Measurements from ENCODE around the gene MYO1D.
A peak's percentile ranks its signal among the peaks of the same experiment; 100 is the strongest.
"Not testable (repeated sequence)": the region's sequence is repeated elsewhere in the genome, so short reads cannot be mapped to it uniquely, and the experiment has no call there.

MYO1D gene

DNA sequence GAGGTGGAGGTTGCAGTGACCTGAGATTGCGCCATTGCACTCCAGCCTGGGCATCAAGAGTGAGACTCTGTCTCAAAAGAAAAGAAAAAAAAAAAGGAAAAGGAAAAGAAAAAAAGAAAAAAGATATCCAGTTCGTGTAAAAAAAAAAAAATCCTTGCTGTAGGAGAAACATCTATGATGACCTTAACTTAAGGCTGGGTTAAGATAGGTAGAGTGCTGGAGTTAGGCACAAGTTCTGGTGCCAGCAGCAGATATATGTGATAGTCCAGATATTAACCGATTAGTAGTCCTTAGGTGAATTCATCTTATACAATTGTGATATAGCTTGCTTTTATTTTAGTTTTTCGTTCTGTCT, 415.4 kb downstream of the MYO1D start:
- DNase-seq (ENCODE audit: low spot score) = no peak

DNA sequence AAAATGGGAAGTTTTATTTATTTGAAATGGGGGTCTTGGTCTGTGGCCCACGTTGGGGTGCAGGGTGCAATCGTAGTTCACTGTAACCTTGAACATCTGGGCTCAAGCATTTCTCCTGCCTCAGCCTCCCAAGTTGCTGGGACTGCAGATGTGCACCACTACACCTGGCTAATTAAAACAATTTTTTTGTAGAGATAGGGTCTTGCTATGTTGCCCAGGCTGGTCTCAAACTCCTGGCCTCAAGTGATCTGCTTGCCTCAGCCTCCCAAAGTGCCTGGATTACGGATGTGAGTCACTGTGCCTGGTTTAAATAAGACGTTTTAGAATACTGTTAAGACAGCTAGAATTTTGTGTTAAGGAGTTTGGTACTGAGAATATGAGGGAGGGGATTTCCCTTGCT, 416.9 kb downstream of the MYO1D start:
- DNase-seq (ENCODE audit: low spot score) = no peak

DNA sequence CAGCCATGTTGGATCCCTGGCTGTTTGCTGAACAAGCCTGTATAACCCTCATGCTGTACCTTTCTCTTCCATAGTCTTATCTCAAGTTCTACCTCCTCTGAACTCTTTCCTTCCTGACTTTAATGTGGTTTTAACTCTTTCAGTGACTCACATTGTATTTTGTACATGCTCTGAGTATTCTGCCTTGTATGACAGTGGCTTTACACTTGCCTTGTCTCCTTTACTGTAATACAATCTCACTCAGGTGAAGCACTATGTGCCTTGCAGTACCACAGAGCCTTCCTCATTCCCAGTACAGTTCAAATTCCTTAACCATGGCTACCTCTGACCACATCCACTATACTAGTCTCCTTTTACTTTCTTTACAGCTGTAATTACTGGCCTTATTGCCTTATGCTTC, 418.6 kb downstream of the MYO1D start:
- DNase-seq (ENCODE audit: low spot score) = no peak

DNA sequence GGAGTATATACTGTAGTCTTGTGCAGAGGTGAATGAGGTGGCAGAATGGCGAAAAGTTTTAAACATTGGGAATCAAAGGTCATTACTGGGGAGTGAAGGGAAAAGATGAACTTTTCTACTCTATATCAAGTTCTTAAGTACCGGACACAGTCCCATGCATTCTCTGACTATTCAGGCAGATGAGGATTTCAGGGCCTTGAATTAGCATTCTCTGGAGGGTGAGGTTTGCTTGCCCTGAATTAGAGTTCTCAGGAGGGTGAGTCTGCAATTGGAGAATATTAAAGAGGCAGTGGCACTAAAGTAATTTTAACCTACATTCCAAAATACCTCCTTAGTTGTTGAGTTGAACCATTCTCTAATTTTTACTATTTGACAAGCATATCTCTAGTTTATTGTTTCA, 423.6 kb downstream of the MYO1D start:
- DNase-seq (ENCODE audit: low spot score) = no peak

DNA sequence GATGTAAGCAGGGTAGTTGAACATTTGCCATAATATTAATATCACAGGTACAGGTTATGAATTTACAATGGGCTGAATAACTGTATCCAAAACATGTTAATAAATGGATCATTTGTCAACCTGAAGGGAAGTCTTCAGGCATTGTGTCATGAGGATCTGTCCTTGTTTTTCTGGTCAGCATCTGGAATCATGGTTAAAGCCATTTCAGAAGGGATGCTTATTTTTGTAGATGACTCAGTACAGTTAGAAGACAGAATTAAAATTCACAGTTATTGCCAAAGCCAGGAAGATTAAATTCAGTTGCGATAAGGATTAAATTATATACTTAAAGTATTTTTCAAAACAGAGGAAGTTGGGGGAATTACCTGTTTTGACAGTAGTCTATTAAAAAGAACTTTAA, 424.6 kb downstream of the MYO1D start:
- no peak for DNase-seq (ENCODE audit: low spot score)

DNA sequence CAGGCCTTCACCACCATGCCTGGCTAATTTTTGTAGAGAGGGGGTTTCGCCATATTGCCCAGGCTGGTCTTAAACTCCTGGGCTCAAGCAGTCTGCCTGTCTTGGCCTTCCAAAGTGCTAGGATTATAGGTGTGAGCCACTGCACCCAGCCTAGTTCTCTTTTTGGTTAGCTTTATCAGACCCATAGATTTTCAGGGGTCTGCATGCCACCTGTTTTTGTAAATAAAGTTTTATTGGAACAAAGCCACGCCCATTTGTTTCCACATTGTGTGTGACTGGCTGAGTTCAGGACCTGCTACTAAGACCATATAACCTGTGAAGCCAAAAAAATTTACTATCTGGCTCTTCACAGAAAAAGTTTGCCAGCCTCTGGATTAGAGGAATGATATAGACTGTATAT, 425.0 kb downstream of the MYO1D start:
- no peak for DNase-seq (ENCODE audit: low spot score)

DNA sequence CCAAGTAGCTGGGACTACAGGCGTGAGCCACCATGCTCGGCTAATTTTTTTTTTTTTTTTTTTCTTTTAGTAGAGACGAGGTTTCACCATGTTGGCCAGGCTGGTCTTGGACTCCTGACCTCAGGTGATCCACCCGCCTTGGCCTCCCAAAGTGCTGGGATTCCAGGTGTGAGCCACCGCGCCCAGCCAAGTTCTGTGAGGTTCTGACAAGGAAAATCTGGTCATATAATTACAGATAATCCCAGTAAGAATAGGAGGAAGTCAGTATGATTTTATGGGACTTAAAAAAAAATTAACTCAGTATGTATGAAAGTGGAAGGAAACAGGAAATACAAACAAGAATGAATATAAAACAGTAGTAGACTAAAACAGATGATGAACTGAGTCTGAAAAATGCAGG, 426.5 kb downstream of the MYO1D start:
- DNase-seq (ENCODE audit: low spot score) = not testable (repeated sequence)

DNA sequence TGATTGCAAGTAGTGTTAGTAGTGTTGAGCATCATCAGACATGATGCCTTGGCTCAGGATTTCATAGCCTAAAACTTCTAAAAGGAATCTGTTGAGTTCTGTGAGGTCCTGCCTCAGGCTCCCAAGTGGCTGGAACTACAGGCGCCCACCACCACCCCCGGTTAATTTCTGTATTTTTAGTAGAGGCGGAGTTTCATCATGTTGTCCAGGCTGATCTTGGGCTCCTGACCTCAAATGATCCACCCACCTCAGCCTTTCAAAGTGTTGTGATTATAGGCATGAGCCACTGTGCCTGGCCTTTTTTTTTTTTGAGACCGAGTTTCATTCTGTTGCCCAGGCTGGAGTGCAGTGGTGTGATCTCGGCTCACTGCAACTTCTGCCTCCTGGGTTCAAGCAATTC, 427.0 kb downstream of the MYO1D start:
- DNase-seq (ENCODE audit: low spot score) = no peak

DNA sequence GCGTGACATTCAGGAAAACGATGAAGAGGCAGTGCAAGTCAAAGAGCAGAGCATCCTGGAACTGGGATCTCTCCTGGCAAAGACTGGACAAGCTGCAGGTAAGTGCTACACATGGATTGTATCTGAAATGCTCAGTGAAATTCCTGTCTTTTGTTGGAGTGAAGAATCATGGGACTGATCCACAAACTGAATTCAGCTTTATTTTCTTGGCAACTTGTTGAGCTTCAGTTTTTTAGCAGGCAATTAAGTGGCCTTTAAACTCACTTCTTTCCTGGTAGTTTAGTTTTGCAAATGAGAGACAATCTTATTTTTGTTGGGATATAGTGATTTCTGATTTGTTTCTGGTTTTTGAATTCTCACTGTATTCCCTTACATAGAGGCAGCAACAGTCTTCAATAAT, 430.0 kb downstream of the MYO1D start:
- DNase-seq (ENCODE audit: low spot score) = no peak

DNA sequence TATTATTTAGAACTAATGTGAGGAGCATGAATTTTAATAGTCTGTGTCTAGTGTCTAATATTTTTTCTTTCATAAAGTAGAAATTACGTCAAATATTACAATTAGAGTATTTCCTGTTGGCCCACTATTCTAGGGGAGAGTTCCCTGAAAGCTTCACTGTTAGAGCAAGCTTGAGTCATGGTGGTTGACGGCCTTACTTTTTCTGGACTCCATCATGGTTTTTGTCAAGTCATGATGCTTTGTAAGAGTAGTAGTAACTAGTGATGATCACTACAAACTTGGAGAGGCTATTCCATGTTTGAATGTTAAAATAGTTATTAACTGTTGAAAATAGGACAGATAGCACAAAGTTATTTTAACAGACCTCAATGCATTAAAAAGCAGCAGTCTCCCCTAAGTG, 431.0 kb downstream of the MYO1D start:
- no peak for DNase-seq (ENCODE audit: low spot score)

DNA sequence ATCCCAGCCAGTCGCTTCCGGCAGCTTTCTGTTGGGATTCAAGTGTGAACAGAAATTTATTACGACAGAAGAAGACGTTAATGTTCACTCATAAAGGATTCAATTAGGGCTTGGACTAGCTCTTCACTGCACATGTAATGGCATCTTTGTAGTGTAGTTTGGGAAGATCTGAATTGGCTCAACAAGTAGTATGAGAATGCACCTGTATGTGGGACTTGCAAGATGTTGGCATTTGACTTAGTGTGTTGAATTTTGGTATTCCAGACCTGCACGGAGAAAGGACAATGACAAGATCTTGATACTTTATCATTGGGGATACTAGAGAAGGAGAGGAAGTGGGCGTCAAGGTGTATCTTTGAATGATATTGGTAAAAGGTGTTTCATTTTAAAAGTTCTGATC, 431.4 kb downstream of the MYO1D start:
- DNase-seq (ENCODE audit: low spot score) = no peak

DNA sequence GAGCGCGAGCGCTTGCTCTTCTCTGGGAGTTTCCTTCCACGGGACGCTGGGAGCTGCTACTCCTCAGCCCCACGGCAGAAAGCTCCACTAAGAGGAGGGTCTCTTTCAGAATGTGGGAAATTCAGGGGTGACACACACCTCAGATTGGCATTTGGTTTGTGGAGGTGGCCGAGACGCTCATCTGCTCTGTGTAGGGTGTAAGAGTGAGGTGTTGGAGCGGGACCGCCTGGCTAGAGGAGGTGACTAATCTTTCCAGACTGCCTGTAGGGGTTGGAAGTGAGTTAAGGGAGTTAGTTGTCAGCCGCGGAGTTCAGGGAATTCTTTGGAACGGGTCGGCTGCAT, 431.9 kb downstream of the MYO1D start:
- DNase-seq (ENCODE audit: low spot score) = peak; percentile 67

DNA sequence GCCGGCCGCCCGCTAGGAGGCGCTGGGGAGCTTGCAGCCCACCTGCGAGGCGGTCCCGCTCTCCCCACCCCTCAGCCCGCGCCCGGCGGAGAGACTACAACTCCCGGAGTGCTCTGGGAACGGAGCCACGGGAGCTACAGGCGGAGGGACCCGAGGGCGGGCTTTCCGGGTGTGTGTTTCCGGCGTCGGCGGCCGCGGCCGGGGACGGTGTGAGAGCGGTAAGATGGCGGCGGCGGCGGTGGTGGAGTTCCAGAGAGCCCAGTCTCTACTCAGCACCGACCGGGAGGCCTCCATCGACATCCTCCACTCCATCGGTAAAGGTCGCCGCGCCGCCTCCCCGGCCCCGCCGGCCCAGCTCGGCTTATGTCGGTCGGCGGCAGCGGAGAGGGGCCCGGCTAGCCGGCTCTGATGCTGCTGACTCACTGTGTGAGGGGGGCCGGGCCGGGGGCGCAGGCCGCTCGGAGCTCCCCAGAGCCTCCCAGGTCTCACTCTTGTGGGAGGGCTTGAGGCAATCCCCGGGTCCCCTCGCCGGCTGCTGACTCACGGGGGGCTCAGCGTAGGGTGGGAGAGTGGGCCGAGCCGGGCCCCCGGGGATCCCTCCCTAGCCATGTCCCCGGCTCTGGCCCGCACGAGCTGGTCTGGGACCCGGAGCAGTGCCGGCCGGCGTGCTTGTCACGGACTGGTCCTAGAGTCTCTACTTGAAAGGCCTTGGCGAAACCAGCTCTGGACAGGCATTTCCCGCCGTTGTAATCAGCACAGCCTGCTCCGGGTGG, 432.4 kb downstream of the MYO1D start, which contains the start of gene PSMD11:
TSS of gene PSMD11 (plus strand) at position 210 of the 773 bp plus-strand sequence. CDS start at position 224, 14 bp downstream.
- peak; percentile 95 for DNase-seq (ENCODE audit: low spot score)

DNA sequence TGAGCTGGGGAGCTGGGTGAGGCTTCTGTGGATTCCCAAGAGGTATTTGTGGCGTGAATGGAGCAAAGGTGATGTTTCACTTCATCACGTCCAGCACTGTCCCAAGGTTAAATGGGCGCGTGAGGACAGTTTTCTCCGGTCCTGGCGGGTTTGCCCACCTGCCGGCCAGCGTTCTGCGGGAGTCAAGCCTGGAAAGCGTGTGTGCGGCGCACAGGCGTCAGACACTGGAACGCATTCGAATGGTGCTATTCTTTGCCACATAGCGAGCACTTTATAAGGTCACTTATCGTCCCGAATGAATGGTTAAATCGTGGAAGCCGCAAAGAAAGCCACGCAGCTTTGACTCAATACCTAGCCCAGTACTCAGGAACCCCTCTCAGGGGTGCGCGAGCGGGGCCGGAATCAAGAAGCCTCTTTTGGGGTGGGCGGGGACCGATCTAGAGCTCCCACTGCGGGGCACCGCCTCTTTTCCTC, 433.1 kb downstream of the MYO1D start:
- no peak for DNase-seq (ENCODE audit: low spot score)
